Fibroblast of pulmonary artery (primary cell): Measurements from ENCODE around the gene KLK8.

ENCODE experiments used
- DNase-seq: peaks from one replicate; pipeline ENCODE4 v3.0.0-alpha.2; 2010; ENCODE audit warnings: low read depth
- H3K4me3 ChIP-seq: replicated peaks from 2 replicates; pipeline ENCODE4 v1.5.1; 2011; ENCODE audit warnings: low read depth, mild to moderate bottlenecking, control low read depth, low read length, moderate library complexity
- TF ChIP-seq, protein P1 (sequence below): IDR thresholded peaks from 2 replicates; pipeline ENCODE4 v1.5.1; 2011; ENCODE audit warnings: mild to moderate bottlenecking, control low read depth, low read length, inconsistent platforms; ENCODE audit errors: missing control alignments

Gene KLK8

DNA sequence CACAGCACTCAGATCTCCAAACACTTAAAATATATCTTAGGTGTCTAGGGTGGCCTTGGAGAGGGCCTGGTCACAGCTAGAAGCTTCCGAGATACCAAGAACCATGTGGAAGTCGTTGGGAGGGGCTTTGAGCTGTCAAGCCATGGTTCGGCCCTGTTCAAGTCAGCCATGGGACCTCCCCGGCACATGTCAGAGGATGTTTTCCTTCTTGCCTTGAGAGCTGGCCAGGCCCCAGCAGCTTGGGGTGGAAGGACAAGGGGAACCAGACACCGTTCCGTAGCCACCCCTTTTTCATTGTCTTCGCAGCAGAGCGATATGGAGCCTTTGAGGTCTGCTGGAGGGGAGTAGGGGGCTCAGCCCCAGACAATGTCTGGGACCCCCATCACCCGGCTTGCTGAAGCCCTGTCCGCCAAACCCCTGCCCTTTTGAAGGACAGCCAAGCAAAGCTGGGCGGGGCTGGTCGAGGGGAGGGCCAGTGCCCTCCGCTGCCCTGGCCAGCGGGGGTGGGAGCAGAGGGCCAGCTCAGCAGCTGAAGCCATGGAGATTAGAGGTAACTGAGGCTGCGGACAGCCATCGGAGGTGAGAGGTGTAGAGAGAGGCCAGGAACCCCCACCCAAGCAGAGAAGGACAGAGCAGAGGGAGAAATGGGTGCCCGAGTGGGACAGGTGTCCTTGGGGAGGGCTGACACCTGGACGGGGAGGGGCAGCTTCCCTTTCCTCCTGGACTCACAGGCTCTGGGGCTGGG is 24.6 kb upstream of the KLK8 start:
- DNase-seq = no peak
- no peak overlapping the region for H3K4me3 ChIP-seq
- TF ChIP-seq, protein P1, sequence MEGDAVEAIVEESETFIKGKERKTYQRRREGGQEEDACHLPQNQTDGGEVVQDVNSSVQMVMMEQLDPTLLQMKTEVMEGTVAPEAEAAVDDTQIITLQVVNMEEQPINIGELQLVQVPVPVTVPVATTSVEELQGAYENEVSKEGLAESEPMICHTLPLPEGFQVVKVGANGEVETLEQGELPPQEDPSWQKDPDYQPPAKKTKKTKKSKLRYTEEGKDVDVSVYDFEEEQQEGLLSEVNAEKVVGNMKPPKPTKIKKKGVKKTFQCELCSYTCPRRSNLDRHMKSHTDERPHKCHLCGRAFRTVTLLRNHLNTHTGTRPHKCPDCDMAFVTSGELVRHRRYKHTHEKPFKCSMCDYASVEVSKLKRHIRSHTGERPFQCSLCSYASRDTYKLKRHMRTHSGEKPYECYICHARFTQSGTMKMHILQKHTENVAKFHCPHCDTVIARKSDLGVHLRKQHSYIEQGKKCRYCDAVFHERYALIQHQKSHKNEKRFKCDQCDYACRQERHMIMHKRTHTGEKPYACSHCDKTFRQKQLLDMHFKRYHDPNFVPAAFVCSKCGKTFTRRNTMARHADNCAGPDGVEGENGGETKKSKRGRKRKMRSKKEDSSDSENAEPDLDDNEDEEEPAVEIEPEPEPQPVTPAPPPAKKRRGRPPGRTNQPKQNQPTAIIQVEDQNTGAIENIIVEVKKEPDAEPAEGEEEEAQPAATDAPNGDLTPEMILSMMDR = no peak

DNA sequence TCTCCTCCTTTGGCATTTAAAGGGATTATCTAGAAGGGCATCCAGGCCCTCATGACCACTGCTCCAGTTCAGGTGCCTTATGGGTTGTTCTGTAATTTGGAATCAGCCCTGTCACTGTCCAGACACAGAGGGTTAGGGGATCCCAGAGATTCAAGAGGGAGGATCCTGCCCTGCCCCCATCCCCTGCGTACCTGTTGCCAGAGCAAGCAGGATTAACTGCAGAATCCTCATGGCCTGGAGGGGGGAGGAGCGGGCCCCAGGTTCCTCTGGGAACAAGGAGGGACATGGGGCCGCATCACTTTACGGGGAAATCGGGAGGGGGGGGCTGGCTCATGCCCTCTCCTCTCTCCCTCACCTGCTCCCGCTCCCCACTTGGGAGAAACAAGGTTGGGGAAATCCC is 24.0 kb upstream of the KLK8 start:
- no peak overlapping the region for H3K4me3 ChIP-seq
- TF ChIP-seq, protein P1 = no peak
- no peak for DNase-seq

DNA sequence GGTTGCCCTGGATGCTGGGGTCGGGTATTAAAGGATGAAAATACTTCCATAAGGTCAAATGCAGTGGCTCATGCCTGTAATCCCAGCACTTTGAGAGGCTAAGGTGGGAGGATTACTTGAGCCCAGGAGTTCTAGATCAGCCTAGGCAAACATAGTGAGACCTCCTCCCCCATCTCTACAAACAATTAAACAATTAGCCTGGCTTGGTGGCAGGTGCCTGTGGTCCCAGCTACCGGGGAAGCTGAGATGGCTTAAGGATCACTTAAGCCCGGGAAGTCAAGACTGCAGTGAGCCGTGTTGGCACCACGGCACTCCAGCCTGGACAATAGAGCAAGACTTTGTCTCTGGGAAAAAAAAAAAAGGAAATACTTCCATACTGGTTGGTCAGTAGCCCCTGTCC is 23.5 kb upstream of the KLK8 start:
- no peak for DNase-seq
- TF ChIP-seq, protein P1 = no peak
- H3K4me3 ChIP-seq = no peak overlapping the region

DNA sequence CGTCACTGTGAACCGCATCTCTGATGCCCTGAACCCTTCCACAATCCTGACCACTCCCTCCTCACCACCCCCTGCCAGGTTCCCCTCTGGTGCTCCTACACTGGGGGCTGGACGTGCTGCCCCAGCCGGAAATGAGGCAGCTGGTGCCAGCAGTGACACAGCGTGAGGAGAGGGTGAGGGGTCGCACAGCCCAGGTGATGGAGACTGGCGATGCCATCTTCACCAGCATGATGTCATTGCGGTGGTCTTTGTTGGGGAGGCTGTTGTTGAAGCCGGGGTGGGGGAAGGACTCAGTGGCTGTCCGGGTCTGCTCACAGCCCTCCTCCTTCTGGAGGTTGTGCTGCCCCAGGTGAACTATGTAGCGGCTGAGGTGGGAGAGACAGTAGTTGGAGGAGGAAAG is 22.5 kb upstream of the KLK8 start:
- H3K4me3 ChIP-seq = no peak overlapping the region
- no peak for DNase-seq
- TF ChIP-seq, protein P1 = no peak

DNA sequence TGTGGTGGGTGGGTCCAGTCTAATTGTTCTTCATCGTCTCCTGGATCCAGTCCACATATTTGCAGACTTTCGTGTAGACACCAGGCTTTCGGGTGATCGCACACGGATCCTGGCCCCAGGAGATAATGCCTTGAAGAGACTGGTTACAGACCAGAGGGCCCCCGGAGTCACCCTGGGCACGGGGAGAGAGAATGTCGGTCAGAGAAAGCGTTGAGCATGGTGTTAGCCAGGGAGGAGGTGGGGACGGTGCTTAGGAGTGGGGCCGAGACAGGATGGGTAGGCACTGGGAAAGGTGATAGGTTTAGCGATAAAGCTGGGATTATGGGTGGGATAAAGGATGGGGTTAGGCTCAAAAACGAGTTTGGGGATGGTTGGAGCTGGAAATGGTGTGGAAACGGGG is 21.1 kb upstream of the KLK8 start:
- TF ChIP-seq, protein P1 = no peak
- no peak for DNase-seq
- H3K4me3 ChIP-seq = no peak overlapping the region

DNA sequence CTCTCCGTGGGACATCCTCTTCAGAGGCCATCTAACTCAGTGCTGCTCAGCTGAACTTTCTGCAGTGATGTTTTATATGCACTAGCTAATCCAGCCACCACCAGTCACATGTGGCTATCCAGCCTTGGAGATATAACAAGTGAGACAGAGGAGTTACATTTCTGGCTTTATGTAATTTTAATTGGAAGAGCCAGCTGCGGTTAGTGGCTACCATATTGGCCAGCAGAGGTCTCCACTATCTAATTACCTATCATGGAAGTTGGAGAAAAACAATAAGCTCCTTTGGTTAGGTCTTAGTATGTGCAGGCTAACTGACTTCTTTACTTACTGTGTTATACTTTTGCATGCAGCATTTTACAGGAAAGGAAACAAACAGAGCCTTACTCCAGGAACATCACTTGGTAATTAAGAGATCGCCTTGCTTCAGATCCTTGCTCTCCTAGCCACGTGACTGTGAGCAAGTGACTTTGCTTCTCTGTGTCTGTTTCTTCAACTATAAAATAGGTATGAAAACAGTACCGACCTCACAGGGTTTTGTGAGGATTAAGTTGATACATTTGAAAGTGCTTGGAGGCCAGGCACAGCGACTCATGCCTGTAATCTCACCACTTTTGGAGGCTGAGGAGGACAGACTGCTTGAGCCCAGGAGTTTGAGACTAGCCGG is 19.7 kb upstream of the KLK8 start:
- TF ChIP-seq, protein P1 = peak; percentile 82
- peak; percentile 69 for DNase-seq

DNA sequence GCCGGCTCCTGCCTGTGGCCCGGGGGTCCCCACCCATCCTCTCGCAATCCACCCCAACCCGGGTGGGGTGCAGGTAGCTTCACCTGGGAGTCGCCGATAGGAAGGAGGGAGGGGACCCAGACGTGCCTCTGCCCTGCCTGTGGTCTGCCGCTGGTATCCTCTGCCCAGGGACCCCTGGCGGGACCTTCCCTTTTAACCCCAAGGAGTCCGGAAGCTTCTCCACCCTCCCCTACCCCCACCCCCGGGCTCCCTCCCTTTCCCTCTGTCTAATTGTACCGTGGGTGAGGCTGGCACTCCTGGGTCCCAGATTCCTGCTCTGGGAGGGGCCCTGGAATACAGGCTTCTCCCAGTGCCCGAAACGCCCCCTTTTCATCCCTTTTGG is 18.1 kb upstream of the KLK8 start, which contains the start of gene KLK10:
TSS of gene KLK10 (minus strand) at position 166 of the 382 bp plus-strand sequence. CDS start 579 bp downstream, outside the sequence.
- peak within 1 kb of the TSS; percentile 32 for H3K4me3 ChIP-seq
- TF ChIP-seq, protein P1 = no peak
- no peak for DNase-seq

More for the DNA sequence above, 19.7 kb upstream of the KLK8 start:
- no peak overlapping the region for H3K4me3 ChIP-seq
